Adrenal gland (tissue), 12 donors: ENCODE results near the gene PRMT5. TPM values are rescaled to one million over a fixed set of nuclear protein-coding genes. Genes with fewer than 3 reads are reported as not detected.
"Not testable (repeated sequence)": the region's sequence is repeated elsewhere in the genome, so short reads cannot be mapped to it uniquely, and the experiment has no call there.

Experiments
- DNase-seq, 7 donors: peaks; one replicate each; pipeline ENCODE4 v3.0.0-alpha.2; 2019 to 2020
- H3K27ac ChIP-seq, 5 donors: fragments of 200-600 bp; sonication (generic) in 4 of 5; 1 replicate in 3 of 5; 2 replicates in 2 of 5; pipeline versions ENCODE4 v1.5.1 to v1.8.0; 2016 to 2020; ENCODE audit warnings: mild to moderate bottlenecking in 1 of 5
- H3K27me3 ChIP-seq: fragments of 200-600 bp; 2 replicates; pipeline ENCODE4 v1.8.0; 2021
- H3K36me3 ChIP-seq, 2 donors: fragments of 200-600 bp; replicated peaks in 1 of 2; 1 replicate in 1 of 2; 2 replicates in 1 of 2; pipeline versions ENCODE4 v1.5.1 to v1.8.0; 2018 to 2022
- H3K4me1 ChIP-seq, 2 donors: fragments of 200-600 bp; replicated peaks in 1 of 2; 1 replicate in 1 of 2; 2 replicates in 1 of 2; pipeline versions ENCODE4 v1.5.1 to v1.8.0; 2018 to 2021
- H3K4me3 ChIP-seq, 4 donors: fragments of 200-600 bp; sonication (generic) in 3 of 4; one replicate each; pipeline ENCODE4 v1.5.1; 2016 to 2018
- H3K9me3 ChIP-seq, 3 donors: fragments of 200-600 bp; sonication (generic) in 1 of 3; replicated peaks in 1 of 3; 1 replicate in 2 of 3; 2 replicates in 1 of 3; pipeline versions ENCODE4 v1.5.1 to v1.8.0; 2016 to 2021
- CTCF ChIP-seq, 6 experiments: fragments of 450-650 bp in 4 of 6; fragments of 200-600 bp in 2 of 6; sonication (generic) in 1 of 6; IDR thresholded peaks; 1 replicate in 5 of 6; 2 replicates in 1 of 6; pipeline versions ENCODE4 v1.5.1 to v1.8.0; 2016 to 2021; ENCODE audit warnings: antibody characterized with exemption in 6 of 6, mild to moderate bottlenecking in 2 of 6, moderate library complexity in 1 of 6
- POLR2A ChIP-seq, 2 donors: fragments of 450-650 bp; IDR thresholded peaks; one replicate each; pipeline ENCODE4 v1.6.1; 2017; ENCODE audit warnings: antibody characterized with exemption in 2 of 2, mild to moderate bottlenecking in 2 of 2, moderate library complexity in 1 of 2
- WGBS, 4 donors: extraction: QIAGEN DNeasy Blood & Tissue Kit in 2 of 4; methylation state at CpG; one replicate each; pipeline versions ENCODE4 v1.1.5 to v1.1.7; 2013 to 2017; 5-methylcytosine and 5-hydroxymethylcytosine counted together
- intact Hi-C, 2 donors: fragments of 100-400 bp; cut with DNase I; formaldehyde crosslinking; loops; one replicate each; pipeline versions ENCODE4 v1.14.1 to v1.15.0; 2022 to 2023
- polyA plus RNA-seq, 3 donors: library from polyadenylated mRNA; stranded (reverse); fragments of 200-250 nt in 2 of 3; fragments of 350-450 nt in 1 of 3; fragmentation: Illumina TruSeq in 1 of 3; extraction: RNeasy Lipid Tissue Mini Kit (QIAGEN cat#74804) in 1 of 3; gene quantifications; one replicate each; pipeline ENCODE4 v1.2.3, GENCODE V29; 2013 to 2014
- total RNA-seq, 9 donors: library from RNA; depleted of rRNA in 4 of 9; stranded (reverse); fragments of >200 nt in 4 of 9; fragments of 120-200 nt in 1 of 9; fragmentation: NEBNext Ultra II Directional in 1 of 9; extraction: Animal tissue kit (Norgen Biotek cat#: 25700) in 1 of 9; gene quantifications; one replicate each; pipeline versions ENCODE4 v1.1.0 to v1.2.4, GENCODE V29; 2013 to 2023
- donor health status: healthy with polysubstance abuse.
- donor health status: Bipolar disorder and iron deficiency.
- donor health status: DM: yes; HTN: yes; CAD: no.
- donor health status: DM: no; HTN: no; CAD: no.
- donor health status: DM: no; HTN: no; CAD: no.
- donor health status: DM: yes; HTN: yes; CAD: no.

The PRMT5 gene
- total and polyA plus RNA-seq, 12 donors = 20.9 to 134 (median 62.8) TPM

GRCh38 chr14:22962061-22962676 is 33.0 kb upstream of the PRMT5 start:
- no peak overlapping the region for H3K27ac ChIP-seq
- intact Hi-C loops = no loop called here
- peaks cover 0 to 4% of the 10 kb centered on the region in 2 donors for H3K4me1 ChIP-seq
- no peaks in the 10 kb centered on the region for H3K36me3 ChIP-seq
- no peaks in the 10 kb centered on the region for H3K27me3 ChIP-seq
- no peak for DNase-seq
- no peak for TF ChIP-seq CTCF (IDR thresholded peaks at IDR 0.05)
- no peak overlapping the region for H3K4me3 ChIP-seq
- H3K9me3 ChIP-seq = no peaks in the 10 kb centered on the region
- 82 to 88% (median 86%) methylated on average over 6 of the region's 6 CpGs for WGBS, 4 donors

DNA sequence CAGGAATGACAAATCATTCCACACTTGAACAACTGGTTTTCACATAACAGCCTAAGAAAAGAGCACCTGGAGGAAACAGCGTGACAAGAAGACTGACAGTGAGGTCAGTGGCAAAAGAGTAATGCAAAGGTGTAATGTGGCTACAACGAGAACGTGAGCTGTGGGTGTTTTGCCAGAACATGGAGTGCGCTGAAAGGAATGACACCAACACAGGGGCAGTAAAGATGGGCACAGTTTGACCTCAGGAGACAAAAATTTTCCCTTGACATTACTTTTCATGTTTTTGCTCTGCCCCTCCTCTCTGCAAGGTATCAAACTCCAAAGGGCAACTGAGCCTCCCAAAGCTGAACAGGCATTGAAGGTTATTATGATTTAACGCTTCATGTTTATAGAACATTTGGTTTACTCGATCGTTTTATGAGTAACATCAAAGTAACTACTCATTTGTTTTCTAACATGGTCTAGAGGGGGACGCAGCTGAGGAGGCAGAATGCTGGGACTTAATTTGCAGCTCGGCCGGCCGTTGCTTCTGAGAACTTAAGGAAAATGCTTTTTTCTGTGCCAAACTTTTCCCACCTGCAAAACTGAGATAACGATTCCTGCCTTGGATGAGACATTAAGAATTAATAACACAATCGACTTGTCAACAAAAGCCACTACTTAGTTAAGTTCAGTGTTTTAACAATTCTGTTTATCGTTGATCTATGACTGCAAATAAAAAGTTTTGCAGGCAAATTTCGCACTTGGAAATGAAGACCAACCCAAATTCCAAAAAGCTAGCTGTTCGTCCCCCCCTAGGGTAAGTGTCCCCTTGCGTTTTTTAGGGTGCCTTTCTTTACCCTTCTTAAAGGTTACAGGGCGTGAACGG is 26.8 kb upstream of the PRMT5 start:
- 19 to 24% (median 23%) methylated on average over 19 of the region's 19 CpGs for WGBS, 4 donors
- Histone ChIP-seq H3K4me1 (peaks cover 0 to 11% of the 10 kb centered on the region in 2 donors), H3K9me3 (no peaks in the 10 kb centered on the region), H3K36me3 (peaks cover 0 to 8% of the 10 kb centered on the region in 2 donors), H3K27me3 (no peaks in the 10 kb centered on the region), H3K27ac (peak overlapping the region; percentile 89 to 98 (median 95)), H3K4me3 (peak overlapping the region in 3 of 4 donors; percentile 41 to 69 (median 67))
- TF ChIP-seq POLR2A (IDR thresholded peaks at IDR 0.05) (no peak), CTCF (IDR thresholded peaks at IDR 0.05) (no peak)
- intact Hi-C loops = no loop called here
- no peak for DNase-seq

DNA sequence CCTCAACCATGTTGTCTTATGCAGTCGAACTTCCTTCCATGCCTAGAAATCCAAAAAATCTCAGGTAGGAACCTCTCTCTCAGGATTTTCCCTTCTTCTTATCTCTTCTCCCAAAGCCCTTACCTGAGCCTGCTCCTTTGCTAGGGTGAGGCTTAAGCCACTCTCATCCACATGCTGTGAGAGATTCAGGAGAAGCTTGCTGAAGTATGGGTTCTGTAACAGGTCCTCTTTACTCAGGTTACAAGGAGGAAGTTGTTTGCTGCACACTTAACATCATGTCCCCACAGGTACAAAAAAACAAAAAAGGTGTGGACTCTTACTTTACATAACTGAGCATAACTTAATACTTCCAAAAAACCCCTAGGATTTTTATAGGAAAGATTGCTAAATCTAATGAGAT is 23.2 kb upstream of the PRMT5 start:
- Histone ChIP-seq H3K36me3 (peaks cover 0 to 22% of the 10 kb centered on the region in 2 donors), H3K27me3 (no peaks in the 10 kb centered on the region), H3K4me3 (no peak overlapping the region), H3K27ac (no peak overlapping the region), H3K4me1 (peaks cover 0 to 11% of the 10 kb centered on the region in 2 donors), H3K9me3 (no peaks in the 10 kb centered on the region)
- 91 to 100% (median 97%) methylated on average over 1 of the region's 1 CpG for WGBS, 4 donors
- no peak for DNase-seq
- TF ChIP-seq CTCF (IDR thresholded peaks at IDR 0.05) (no peak), POLR2A (IDR thresholded peaks at IDR 0.05) (no peak)
- intact Hi-C loops = no loop called here

GRCh38 chr14:22951795-22952194 is 22.6 kb upstream of the PRMT5 start:
- peaks cover 0 to 11% of the 10 kb centered on the region in 2 donors for H3K4me1 ChIP-seq
- DNase-seq, H3K27me3 ChIP-seq, intact Hi-C loops, H3K4me3 ChIP-seq, H3K27ac ChIP-seq, H3K9me3 ChIP-seq: not testable (repeated sequence)
- WGBS, 4 donors = 80 to 91% (median 88%) methylated on average over 8 of the region's 8 CpGs
- H3K36me3 ChIP-seq = peaks cover 0 to 28% of the 10 kb centered on the region in 2 donors
